ENCODE measurements around the gene ALPP.

Gene ALPP

DNA sequence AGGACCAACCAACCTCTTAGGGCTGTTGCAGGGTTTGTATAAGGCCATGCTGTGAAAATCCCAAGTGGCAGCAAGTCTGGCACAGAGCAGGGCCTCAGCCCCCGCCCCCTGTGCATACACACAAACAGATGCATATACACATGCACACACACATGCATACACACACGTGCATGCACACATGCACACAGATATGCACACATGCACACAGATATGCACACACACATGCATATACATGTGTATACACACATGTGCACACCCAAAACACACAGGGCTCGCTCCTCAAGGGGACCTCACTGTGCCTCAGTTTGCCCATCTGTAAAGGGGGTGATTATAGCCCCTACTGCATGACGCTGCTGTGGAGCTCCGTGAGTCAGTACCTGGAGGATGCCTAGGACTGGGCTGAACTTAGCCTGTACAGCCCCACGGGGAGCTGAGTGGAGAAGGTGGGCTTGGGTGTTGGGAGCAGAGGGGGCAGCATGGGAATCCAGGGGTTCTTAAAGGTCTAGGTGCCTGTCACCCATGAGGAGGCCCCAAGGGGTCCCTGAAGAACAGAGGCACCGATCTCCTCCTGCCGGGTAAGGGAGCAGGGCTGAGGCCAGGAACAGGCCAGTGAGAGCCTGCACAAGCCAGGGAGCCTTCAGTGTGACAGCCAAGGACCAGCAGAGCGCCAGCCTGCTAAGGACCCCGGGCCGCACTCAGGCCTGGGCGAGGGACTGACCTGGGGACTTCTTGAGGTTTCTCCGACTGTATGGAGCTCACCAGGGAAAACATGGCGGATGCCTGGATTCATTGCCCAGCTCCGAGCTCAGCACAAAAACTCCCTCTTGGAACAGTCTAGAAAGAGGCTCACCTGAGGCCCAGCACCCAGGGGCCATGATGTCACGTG, 53.4 kb downstream of the ALPP start:
- no peak overlapping the region for H3K4me3 ChIP-seq (ENCODE audit: low read depth, low read length)
- peaks cover 2% of the 10 kb centered on the region for H3K27me3 ChIP-seq (replicated peaks)
- H3K27ac ChIP-seq: no peak overlapping the region
- in situ Hi-C loops (cut with HindIII; ENCODE audit: low pct_ligation_motif_present, low sequenced_read_pairs): no loop called here
- TF ChIP-seq, protein P1, sequence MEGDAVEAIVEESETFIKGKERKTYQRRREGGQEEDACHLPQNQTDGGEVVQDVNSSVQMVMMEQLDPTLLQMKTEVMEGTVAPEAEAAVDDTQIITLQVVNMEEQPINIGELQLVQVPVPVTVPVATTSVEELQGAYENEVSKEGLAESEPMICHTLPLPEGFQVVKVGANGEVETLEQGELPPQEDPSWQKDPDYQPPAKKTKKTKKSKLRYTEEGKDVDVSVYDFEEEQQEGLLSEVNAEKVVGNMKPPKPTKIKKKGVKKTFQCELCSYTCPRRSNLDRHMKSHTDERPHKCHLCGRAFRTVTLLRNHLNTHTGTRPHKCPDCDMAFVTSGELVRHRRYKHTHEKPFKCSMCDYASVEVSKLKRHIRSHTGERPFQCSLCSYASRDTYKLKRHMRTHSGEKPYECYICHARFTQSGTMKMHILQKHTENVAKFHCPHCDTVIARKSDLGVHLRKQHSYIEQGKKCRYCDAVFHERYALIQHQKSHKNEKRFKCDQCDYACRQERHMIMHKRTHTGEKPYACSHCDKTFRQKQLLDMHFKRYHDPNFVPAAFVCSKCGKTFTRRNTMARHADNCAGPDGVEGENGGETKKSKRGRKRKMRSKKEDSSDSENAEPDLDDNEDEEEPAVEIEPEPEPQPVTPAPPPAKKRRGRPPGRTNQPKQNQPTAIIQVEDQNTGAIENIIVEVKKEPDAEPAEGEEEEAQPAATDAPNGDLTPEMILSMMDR (IDR thresholded peaks at IDR 0.05; ENCODE audit: low read depth, low read length, missing control alignments): no peak
- DNase-seq: no peak
- H3K36me3 ChIP-seq (replicated peaks): no peaks in the 10 kb centered on the region

Measured in brain microvascular endothelial cell (primary cell).